GM12891 (cell line): Measurements from ENCODE around the gene CSE1L.
"Not testable (repeated sequence)": the region's sequence is repeated elsewhere in the genome, so short reads cannot be mapped to it uniquely, and the experiment has no call there.

Source experiments
- DNase-seq: peaks from one replicate; pipeline ENCODE4 v3.0.0; 2011; ENCODE audit warnings: low spot score; ENCODE audit not compliant: insufficient read length
- FAIRE-seq: peaks from 2 replicates; lab custom pipeline; 2011; peaks lifted over from hg19 to GRCh38; lab: Jason Lieb, UNC
- PAX5 ChIP-seq: IDR thresholded peaks from 2 replicates; pipeline ENCODE4 v1.6.1; 2011; ENCODE audit warnings: low read length, moderate library complexity, mild to moderate bottlenecking; ENCODE audit not compliant: insufficient read depth, severe bottlenecking
- POLR2A ChIP-seq: IDR thresholded peaks from 2 replicates; pipeline ENCODE4 v1.6.1; 2011; ENCODE audit warnings: low read depth, low read length, control low read depth
- POLR2AphosphoS5 ChIP-seq: IDR thresholded peaks from 2 replicates; pipeline ENCODE4 v1.6.1; 2011; ENCODE audit warnings: low read depth, low read length, control low read depth
- POU2F2 ChIP-seq: IDR thresholded peaks from 2 replicates; pipeline ENCODE4 v1.6.1; 2011; ENCODE audit warnings: low read depth, mild to moderate bottlenecking, control low read depth, low read length, moderate library complexity
- SPI1 ChIP-seq: IDR thresholded peaks from 2 replicates; pipeline ENCODE4 v1.6.1; 2011; ENCODE audit warnings: low read depth, low read length, control low read depth
- TAF1 ChIP-seq: IDR thresholded peaks from 2 replicates; pipeline ENCODE4 v1.6.1; 2011; ENCODE audit warnings: low read depth, low read length, control low read depth

Gene CSE1L

GRCh38 chr20:49119988-49120387 is 73.9 kb downstream of the CSE1L start:
- FAIRE-seq (no peak), DNase-seq (no peak)
- TF ChIP-seq TAF1: no peak
- no peak for TF ChIP-seq POU2F2
- no peak for TF ChIP-seq PAX5
- TF ChIP-seq POLR2AphosphoS5: no peak
- no peak for TF ChIP-seq POLR2A
- no peak for TF ChIP-seq SPI1

GRCh38 chr20:49122920-49123319 is 76.8 kb downstream of the CSE1L start:
- DNase-seq (no peak), FAIRE-seq (no peak)
- no peak for TF ChIP-seq POLR2A
- TF ChIP-seq TAF1: no peak

- no peak for TF ChIP-seq POLR2A
- TF ChIP-seq SPI1: no peak
- no peak for TF ChIP-seq POLR2AphosphoS5
- TF ChIP-seq TAF1: no peak
- TF ChIP-seq PAX5: no peak
- no peak for TF ChIP-seq POU2F2
- no peak for DNase-seq
- no peak for FAIRE-seq
These were observed 77.9 kb downstream of the CSE1L start for GRCh38 chr20:49123982-49124381.

GRCh38 chr20:49132995-49133478 is 86.9 kb downstream of the CSE1L start:
- DNase-seq: no peak
- no peak for FAIRE-seq
- no peak for TF ChIP-seq POLR2A
- TF ChIP-seq POU2F2: no peak
- TF ChIP-seq SPI1: no peak
- no peak for TF ChIP-seq PAX5
- no peak for TF ChIP-seq TAF1
- TF ChIP-seq POLR2AphosphoS5: no peak

- DNase-seq (no peak), FAIRE-seq (no peak)
- TF ChIP-seq POU2F2 (no peak), PAX5 (no peak), SPI1 (no peak), POLR2A (no peak), TAF1 (no peak), POLR2AphosphoS5 (no peak)
These were observed 87.5 kb downstream of the CSE1L start for GRCh38 chr20:49133571-49133970.

GRCh38 chr20:49134797-49135196 is 88.7 kb downstream of the CSE1L start:
- FAIRE-seq, DNase-seq: not testable (repeated sequence)

- DNase-seq: no peak
- no peak for FAIRE-seq
- TF ChIP-seq POLR2A (no peak), POLR2AphosphoS5 (no peak), POU2F2 (no peak), SPI1 (no peak), PAX5 (no peak), TAF1 (no peak)
These were observed 90.9 kb downstream of the CSE1L start for GRCh38 chr20:49136817-49137571.

- DNase-seq (no peak), FAIRE-seq (no peak)
- TF ChIP-seq POU2F2 (no peak), PAX5 (no peak), POLR2A (no peak), POLR2AphosphoS5 (no peak)
These were observed 92.3 kb downstream of the CSE1L start for GRCh38 chr20:49138431-49138830.

- FAIRE-seq (no peak), DNase-seq (no peak)
- no peak for TF ChIP-seq POLR2AphosphoS5
- no peak for TF ChIP-seq PAX5
These were observed 94.3 kb downstream of the CSE1L start for GRCh38 chr20:49140411-49140810.

GRCh38 chr20:49140834-49141233 is 94.7 kb downstream of the CSE1L start:
- no peak for DNase-seq
- TF ChIP-seq SPI1 (no peak), POLR2AphosphoS5 (no peak), TAF1 (no peak), PAX5 (no peak), POLR2A (no peak)
- FAIRE-seq: no peak
